Kidney glomerular epithelial cell (primary cell): ENCODE data around the gene CDH11.

ENCODE experiments used
- DNase-seq: peaks from one replicate; lab custom pipeline; 2025; lab: John Stamatoyannopoulos, UW

CDH11 gene

DNA sequence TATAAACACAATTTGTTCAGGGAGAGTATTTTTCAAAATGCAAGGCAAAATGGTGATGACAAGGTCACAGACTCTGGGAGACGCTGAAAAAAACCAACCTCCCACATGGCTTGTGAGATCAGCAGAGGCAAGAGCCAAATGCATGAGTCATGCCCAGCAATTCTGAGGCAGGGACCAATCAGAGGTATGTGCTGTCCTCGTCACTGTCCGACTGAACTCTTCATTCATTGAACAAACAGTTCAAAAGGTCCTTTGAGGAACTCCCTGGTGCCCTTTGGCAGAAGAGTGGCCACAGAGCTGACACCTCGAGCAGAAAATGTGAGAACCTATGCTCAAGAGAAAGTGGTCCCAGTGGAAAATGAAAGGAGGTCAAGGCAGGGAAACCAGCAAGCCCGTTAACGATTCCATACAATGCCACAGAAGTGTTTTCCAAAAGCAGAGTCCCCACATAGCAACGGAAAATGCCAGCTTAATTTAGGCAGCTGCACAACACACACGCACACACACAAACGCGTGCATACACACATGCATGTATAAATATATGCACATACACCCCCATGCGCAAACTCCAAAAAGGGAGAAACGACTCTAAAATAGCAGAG, 50.9 kb downstream of the CDH11 start:
- DNase-seq = peak; percentile 89

DNA sequence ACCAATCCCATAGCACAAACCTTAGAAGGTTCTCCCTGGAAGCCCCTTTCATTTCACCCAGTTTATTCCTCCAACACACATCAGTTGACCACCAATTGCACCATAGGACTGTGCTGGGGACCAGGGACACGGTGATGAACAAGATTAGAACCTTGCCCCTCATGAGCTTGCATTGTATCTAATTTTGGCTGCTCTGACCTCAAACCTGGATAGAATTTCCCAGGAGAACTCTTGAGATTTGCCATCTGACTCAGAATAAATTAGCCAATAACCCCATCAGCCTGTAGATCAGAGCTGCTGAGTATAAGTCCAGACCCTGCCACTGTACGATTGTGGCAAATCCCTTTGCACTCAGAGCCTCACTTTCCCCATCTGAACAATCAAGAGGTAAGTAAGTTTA, 52.1 kb downstream of the CDH11 start:
- no peak for DNase-seq

DNA sequence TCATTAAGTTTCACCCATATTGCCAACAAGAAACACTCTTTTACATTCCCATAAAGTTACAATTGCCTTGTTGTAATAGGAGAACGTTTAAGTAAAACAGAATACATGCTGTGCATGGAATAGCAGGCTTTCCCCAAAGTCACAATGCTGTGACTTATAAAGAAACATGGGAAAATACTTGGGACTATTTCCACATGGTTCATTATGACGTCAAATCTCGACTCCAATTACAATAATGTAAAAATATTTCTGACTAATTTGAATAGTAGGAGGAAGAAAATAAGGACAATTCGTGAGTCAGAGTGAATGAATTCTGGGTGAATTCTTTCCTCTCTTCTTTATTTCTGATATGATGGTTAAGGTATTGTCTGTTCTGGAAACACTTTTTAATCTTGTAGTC, 52.8 kb downstream of the CDH11 start:
- DNase-seq = peak; percentile 15

DNA sequence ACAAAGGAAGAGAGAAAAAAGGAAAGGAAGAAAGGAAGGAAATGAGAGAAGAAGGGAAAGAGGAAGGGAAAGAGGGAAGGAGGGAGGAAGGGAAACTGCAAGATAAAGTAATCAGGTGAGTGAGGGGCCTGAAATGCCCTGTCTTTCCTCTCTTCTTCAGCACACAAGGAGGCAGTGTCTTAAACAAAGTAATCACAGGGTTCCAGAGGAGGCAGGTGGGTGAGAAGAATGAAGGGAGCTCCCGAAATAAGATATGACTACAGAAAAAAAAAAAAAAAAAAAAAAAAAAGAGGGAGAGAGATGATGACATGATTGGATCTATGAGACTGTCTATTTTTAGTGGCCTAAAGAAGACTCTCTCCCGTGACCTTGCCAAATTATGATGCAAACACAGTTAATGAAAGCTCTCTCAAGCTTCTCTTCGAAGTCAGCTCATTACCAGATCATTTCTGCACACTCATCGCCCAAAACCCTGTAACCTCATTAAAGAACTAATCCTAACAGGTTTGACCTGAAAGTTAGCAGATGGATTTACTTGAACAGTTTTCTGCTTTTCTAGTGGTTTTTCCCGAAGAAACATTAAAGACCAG, 53.6 kb downstream of the CDH11 start:
- no peak for DNase-seq

DNA sequence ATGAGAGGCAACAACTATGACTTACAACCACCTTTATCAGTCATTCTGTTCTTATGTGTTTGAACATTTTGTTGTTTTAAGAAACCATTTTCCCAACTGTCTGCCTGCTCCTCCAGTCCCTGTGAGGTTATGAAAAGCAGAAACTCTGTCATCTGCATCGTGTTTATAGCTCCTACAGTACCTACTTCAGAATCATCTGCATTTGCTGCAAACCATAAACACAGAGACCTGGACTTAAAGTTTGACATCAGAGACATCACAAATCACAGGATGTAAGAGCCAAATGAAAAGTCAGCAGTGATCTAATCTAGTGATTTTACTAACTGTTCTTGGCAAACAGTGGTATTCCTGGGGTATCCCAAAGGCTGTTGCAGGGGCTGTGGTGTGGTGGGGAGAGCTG, 55.2 kb downstream of the CDH11 start:
- DNase-seq = no peak

DNA sequence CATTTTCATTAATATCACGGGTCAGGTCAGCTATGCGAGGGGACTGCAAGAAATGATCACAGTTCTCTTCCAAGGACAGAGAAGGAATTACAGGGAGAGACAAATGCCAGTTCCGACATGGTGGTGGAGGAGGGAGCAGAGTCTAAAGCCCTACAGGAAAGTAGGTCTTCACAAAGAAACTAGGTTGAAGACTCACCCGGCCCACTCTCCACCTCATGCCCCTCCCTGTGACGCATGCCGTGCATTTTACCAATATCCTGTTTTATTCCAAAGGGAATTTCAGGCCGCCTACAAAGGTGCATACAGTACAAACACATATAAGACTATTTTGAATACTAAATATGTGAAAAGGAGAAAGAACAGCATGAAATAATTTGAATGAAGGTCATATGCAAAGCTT, 56.8 kb downstream of the CDH11 start:
- no peak for DNase-seq

DNA sequence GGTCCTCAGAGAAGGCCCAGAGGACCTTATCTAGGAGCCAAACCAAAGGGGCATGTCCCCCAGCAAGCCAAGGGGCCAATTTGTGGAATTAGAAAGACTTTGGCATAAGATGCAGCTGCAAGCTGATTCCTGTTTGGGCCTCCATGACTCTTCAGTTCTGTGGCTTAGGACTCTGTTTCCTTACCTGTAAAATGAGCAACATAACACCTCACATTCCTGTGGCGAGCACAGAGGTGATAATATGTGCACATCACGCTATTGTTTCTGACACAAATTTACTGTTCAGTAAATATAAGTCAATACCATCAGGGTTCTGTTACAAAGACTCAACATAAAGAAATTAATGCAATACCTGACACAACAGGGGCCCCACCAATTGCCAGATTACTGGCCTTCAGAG, 57.7 kb downstream of the CDH11 start:
- DNase-seq = no peak

DNA sequence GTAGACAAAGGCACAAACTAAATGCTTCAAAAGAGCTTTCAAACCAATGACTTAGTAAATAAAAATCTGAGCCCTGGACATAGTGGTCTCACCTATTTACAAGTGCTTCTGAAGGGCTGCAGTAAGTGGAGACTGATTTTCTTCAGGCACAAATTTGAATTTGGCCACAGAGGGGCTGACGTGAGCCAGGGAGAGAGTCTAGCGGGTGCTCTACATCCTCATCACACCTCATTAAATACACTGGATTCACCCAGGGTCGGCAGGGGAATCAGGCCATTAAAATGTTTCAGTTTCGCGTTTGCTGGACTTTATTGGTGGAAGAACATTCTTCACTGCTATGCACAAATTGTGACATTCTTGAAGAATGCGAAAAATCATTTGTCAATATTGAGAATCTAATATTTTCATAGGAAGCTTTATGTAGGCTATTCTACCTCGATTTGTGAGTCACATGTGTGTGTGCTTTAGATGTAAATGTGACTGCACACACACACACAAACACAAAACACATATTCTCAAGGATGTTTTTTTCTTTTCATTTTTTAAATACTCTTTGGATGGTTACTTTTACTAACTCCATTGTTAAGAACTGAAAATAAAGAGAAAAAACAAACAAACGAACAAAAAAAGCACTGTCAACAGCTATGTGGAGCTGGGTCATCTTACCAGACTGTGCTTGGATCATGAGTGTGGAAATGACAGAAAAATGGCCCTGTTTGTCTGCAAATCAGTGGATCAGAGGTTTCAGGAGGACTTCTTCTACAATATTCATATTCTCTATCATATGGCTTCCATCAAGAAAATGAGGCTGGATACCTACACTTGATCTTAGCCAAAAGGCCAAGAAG, 58.9 kb downstream of the CDH11 start:
- DNase-seq = no peak

DNA sequence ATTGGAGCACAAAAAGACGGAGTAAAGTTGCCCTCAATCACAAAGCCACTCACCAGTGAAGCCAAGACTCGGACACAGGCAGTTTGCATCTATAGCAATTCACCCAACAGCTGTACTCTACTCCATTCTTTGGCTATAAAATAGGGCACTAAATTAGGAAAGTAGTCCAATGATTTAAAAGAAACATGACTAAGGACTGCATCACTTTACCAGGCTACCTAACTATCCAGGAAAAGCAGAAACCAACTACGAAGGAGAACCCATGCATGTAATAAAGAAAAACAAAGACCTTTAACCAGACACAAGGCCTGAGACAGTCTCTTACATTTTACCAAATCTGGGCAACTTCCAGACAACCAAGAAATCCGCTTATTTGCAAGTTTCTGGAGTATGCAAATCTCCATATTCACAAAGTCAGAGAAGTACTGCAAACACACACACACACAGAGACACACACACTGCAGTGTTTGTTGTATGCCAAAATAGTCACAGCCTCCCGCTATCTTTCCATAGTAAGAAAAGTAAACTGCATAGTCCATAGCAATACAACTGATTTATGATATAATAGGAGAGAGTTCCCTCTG, 59.8 kb downstream of the CDH11 start:
- DNase-seq = no peak

DNA sequence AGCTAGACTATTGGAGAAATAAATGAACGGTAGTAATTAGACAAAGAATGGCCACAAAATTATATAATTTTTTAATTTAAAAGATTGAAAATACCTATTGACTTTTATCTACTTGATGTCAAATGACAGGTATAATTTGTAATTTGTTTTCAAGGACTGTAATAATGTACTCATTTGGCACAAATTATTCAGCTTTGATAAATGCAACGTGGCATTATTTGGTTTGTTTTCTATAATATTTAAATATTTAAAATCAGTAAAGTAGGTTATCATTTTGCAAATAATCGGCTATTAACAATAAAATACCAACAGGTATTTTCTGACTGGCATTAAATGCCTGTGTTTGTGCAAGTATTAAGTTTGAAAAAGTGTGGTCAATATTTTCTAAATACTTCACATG, 60.6 kb downstream of the CDH11 start:
- no peak for DNase-seq

DNA sequence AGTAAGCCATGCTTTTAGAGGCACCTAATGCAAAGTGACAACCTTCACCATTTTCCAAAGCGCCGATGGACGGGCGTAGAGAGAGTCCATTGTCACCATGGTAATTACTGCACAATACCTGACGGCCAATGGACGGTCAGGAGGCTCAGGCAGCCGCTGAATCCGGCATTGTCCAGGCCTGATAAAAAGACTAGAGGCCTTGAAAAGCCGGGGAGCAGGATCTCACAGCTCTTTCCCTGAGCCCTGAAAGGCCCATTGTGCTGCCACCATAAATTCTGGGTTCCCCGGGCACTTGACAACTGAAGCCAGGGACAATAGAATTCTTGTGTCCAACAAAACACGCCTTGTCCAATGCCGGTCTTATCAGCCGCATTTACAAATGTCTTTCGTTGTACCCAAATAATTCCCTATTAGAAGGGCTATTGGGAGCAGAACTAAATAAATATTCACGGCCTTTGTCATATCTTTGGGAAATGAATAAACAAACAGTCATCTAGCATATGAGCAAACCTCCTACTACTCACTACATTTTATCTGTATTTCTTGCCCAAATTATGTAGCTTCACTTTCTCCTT, 62.4 kb downstream of the CDH11 start:
- DNase-seq = no peak

DNA sequence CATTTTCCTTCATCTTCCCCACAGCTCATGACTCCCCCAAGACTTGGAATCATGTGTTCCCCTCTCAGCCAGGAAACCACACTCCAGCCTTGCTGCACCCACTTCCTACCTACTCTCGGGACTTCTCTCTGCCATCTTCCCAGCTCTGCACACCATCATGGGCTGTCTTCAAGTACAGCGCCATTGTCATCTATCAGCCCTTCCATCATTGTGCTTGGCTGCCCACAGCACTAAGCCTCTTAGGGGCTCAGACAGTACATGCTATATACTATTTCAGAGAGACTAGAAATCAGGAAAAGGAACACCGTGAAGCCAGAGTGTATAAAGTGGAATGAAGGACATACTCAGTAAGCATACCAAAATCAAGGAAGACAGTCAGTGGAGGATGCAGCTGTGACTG, 64.7 kb downstream of the CDH11 start:
- DNase-seq = no peak

DNA sequence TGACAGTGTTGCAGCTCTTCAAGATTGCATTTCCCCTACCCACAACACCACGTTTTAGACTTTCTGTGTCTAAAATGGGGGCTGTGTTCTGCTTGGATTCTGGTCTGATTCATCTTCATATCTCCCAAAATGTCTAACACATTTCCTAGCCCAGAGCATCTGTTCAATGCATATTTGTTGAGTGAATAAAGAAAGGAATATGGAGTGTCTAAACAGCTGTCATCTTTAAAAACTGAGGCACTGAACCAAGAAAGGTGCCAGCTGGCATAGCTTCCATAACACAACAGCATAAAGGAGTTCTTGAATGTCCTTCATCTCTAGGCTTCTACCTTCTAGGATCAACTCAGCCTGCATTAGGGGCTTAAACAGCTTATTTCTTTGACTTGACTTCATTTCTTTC, 67.4 kb downstream of the CDH11 start:
- DNase-seq = no peak

DNA sequence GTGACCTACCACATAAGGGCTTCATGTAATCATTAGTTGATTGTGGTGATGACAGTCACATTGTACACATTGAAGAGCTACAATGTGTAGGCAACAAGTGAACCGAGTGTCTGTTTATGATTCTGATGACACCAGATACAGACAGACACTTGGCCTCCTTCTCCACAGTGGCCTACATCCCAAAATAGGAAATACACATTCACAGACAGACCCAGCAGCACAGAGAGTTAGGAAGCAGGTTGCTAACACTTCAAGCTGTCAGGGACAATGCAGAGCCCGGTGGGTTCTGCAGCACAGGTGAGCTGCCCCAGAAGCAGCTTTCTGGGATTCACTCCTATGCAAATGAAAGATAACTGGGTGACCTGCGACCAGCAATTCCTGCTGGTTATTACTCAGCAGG, 72.2 kb downstream of the CDH11 start:
- DNase-seq = no peak

DNA sequence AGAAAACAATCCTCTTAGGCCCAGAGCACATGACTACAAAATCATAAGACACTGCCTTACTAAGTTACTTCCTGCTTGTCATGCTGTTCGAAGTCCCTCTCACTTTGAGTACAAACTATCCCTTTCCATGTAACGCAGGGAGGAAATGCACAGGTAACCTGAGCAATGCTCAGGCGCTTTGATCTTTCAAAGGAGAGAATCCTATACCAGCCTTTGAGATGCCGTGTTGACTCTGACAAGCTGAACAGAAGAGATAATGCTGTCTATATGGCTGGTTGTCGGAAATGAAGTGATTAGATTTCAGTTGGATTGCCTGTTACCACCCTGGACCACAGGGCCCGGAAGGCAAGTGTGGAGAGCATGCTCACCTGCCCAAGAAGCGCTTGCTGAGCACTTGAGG, 75.9 kb downstream of the CDH11 start:
- no peak for DNase-seq

DNA sequence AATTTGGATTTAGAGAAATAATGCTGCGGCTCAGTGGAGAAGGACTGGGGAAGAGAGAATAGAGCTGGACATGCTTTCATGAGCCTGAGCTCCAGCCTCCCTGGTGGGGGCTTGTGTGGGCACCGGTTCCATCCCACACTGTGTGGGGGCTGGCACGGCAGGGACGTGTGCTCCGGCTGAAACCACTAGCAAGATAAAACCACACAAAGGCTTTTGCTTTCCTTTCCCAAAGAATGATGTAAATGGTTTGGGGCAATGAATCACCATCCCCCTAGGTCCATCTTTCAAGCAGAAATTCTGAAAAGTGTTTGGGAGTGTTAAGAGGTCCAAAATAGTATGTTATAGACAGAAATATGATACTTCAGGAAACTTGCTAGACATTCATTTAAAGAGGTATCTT, 77.0 kb downstream of the CDH11 start:
- DNase-seq = peak; percentile 34

DNA sequence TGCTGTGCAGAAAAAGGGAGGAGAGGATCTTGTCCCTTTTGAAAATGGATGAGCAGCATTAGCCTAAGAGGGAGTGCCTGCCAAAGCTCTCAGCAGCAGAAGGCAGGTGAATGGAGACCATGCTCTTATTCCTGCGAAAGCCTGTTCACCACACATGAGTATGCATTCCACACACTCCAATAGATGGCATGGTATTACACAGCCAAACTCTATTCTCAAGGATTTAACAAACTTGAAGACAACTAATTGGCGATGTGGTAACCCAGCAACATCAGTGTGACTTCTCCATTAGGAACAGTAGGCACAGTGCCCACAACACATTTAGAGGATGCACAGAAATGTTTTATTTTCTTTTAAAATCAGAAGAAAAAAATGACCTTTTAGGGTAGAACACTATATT, 77.8 kb downstream of the CDH11 start:
- no peak for DNase-seq

DNA sequence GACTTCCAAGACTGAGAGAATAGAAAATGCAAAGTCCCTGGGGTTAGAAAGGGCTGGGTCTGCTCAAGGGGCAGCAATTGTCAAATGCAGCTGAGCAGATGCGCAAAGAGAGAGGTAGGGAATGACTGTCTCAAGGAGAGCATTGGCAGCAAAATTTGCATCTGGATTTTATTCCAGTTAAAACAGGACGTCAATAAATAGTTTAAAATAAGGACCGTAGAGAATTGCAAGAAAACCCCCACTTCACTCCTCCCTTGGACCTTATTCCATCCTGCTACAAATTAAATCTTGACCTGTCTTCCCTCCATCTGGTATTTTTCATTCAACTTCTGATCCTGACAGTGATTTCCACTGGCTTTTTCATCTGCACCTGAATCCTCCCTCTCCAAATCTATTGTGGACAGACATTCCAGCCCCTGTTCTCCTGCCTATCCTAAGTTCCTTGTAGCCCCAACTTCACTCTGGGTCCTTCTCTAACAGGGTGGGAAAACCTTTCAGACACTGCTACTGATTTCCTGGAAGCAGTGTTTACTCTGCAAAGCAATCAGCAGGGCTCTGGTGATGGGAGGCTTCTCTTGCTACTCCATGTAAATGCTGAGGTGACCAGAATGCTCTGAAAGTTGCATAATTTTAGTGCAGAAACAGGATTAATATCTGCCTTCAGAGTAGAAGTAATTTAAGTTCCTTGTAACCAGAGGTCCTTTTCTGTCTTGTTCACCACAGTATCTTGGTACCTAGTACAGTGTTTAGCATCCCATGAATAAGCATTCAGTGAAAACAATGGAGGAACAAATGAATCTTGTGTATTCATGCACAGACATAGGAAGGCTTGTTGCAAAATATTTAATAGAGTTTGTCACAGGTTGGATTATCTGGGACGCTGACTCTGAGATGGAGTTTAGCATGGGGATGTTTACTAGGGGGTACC, 79.2 kb downstream of the CDH11 start:
- DNase-seq = no peak

DNA sequence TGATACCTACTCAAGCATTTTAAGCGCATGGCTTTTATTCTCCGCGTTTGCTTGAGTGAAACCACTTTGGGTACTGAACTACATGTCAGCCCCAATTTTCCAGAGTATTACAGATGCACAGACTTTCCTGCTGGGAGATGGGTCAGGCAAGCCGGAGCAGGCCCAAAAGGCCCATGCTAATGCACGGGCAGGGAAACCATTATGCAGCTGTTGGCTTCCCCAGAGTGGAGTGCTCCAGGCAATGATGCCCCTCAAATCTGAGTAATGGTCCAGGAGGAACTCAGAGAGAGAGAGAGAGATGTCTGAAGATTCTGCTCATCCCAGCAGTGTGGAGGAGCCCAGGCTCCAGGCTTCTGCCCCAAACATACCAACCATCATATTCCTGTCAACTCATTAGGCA, 80.2 kb downstream of the CDH11 start:
- no peak for DNase-seq

DNA sequence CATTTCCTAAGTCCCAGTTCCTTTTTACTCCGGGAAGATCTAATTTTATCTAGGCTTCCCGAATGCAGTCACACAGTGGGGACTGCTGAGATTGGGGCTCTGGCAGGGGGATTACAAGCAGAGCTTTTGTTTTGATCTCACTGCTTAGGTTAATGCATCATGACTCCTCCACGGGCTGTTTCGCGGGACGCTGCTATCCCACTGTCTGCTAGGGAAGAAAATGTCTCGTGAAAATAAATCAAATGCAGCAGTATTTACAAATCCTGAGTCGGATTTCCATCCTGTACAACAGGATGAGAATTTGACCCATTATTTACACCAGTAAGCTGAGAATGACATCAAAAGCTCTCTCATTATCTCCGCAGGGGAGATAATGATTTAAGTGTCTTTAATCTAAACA, 83.8 kb downstream of the CDH11 start:
- no peak for DNase-seq

DNA sequence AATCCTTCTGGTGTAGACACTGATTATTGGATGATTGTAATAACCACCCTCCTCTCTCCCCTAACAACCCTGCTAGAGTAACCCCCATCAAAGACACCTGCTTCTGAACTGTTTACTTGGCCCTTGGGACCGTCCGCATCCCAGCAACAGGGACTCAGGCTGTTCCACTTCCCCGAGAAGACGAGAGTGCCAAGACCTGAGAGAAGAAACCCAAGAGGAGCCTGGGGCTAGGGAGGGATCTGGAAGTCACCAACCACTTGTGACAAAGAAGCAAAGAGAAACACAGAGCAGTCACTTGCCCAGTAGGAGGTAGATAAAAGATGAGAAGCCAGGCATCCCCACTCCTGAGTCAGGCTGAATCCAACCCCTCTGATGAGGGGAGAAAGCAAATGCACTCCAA, 84.3 kb downstream of the CDH11 start:
- DNase-seq = no peak

DNA sequence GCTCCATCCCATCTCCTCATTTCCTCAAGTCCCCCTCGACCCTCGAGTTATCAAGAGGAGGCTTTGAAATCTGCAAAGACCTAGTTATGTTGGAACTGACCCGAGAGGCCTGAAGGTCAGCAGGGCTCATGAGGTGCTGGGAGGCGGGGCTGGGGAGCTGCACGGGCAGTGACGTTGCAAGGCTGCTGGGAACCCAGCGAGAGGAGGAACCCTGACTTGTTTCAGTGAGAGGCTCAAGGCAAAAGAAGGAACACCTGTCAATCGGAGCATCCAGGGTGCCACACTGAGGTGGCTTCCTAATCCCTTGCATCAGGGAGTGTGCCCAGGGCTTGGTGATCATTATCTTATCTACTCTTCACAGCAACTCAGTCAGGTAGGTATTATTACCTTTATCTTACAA, 86.9 kb downstream of the CDH11 start:
- DNase-seq = no peak
